KOPT-K1 (cell line): ENCODE measurements around the gene ZNF474.

ENCODE experiments used
- H3K27ac ChIP-seq: fragments of 200-600 bp; sonication (generic); 2 replicates; pipeline ENCODE4 v1.5.1; 2016; ENCODE audit warnings: antibody characterized with exemption, mild to moderate bottlenecking, low read depth, low read length; ENCODE audit not compliant: poor library complexity, severe bottlenecking
- H3K36me3 ChIP-seq: fragments of 200-600 bp; sonication (generic); 2 replicates; pipeline ENCODE4 v1.5.1; 2017; ENCODE audit warnings: antibody characterized with exemption, mild to moderate bottlenecking, low read length, moderate library complexity; ENCODE audit not compliant: insufficient read depth
- H3K9me3 ChIP-seq: fragments of 200-600 bp; sonication (generic); 2 replicates; pipeline ENCODE4 v1.5.1; 2017; ENCODE audit warnings: antibody characterized with exemption, low read length, mild to moderate bottlenecking; ENCODE audit not compliant: insufficient read depth, poor library complexity, severe bottlenecking

Gene ZNF474

DNA sequence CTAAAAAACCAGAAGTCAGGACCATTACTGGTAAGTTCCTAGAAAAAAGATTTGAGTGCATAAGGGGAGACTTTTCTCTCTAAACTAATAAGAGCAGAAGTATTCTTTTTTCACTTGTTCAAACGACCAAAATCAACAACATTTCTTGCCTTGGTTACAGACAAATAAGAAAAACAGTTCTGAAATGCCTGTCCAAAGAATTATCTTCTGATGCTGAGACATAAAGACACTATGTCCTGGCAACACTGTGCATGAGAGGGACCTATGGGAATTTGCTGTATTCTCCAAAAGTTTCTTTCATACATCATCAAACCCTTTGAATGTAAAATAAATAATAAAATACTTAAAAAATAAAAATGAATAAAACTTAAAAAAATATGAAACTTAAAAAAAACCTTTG lies 50.4 kb downstream of the ZNF474 start:
- Histone ChIP-seq H3K27ac (no peak overlapping the region), H3K36me3 (no peaks in the 10 kb centered on the region), H3K9me3 (no peaks in the 10 kb centered on the region)

DNA sequence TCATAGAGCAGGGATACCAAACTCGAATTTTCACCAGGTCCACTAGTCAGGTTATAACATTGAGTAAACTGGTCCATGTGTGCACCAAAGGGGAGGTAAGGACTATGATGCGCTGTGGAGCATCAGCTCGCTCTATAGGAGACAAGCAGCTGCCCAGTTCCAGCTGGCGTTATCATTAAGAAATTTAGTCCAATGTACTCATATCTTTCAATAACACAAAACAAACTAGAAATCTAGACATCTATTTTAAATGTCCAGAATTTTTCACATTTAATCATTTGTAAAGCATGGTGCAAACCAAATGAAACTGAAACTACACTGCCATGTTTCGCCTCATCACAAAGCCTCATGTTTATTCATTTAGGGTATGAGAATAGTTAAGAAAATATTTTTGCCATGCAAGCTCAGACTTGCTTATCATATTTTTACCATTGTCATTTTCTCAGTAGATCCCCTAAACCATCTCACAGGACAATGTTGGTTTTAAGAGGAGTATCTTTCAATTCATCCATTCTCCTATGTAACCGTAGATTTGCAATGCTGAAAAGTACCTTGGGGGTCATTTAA lies 50.9 kb downstream of the ZNF474 start:
- H3K36me3 ChIP-seq = no peaks in the 10 kb centered on the region
- H3K9me3 ChIP-seq = no peaks in the 10 kb centered on the region
- H3K27ac ChIP-seq = no peak overlapping the region

DNA sequence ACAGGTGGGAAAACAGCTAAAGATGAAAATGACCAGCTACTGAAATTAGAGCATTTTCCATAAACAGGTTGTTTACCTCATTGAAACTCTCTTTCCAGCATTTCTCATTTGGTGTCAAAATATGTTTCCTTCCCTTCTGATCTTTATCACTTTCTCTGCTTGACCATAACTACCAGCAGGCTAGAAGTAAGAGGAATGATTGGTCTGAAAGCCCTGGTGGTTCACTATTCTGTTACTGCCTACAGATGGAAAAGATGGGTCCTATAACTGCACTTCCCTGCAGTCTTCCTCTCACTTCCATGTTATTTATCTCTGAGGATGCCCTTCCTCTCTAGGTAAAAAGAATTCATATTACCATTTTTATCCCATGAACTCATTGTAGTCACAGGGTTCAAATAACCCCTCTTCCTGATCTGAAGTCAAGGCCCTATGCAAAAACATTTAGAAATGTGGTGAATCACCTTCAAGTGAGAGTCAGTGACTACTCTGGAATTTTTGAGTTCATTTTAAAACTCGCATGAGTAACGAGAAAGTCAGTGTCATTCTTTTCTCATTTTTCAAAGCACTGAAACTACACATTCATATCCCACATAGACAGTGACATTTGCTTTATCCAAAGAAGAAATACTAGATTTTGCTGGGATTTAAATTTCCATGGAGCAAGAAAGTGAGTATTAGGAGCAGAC lies 51.7 kb downstream of the ZNF474 start:
- Histone ChIP-seq H3K27ac (no peak overlapping the region), H3K36me3 (no peaks in the 10 kb centered on the region), H3K9me3 (no peaks in the 10 kb centered on the region)

DNA sequence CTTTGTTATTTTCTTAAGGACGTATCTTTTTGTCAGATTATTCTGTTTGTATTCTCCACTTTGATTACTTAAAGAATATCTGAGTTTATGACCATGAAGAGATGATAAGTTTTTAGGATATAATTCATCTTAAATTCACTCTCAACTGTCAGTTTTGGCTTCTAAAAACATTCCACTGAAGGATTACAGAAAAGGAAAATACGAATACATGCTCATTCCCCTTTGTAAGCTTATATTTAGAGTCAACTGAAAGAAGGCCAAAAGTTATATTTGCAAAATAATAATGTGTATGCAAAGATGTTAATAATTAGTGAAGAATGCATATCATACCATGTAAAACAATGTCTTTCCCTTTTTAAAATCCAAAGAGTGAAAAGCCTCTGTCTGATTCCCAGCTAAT lies 52.5 kb downstream of the ZNF474 start:
- H3K27ac ChIP-seq = no peak overlapping the region
- no peaks in the 10 kb centered on the region for H3K9me3 ChIP-seq
- no peaks in the 10 kb centered on the region for H3K36me3 ChIP-seq

DNA sequence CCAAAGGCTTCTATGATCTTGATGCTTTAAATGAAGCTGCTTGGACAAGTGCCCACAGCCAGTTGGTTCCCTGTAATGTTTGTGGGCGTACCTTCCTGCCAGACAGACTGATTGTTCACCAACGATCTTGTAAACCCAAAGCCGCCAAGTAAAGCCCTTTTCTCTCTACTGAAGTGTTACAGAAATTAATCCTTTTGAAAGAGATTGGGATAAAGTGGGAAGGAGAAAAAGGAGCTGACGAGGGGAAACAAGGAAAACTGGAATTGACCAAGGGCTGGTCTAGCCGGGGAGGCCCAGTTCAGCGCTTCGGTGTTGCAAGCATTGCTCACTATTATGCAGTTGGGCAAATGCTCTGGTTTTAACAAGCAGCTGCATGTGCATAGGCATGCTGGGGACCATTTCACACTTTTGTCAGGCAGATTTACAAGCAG lies 53.2 kb downstream of the ZNF474 start:
- H3K36me3 ChIP-seq = no peaks in the 10 kb centered on the region

DNA sequence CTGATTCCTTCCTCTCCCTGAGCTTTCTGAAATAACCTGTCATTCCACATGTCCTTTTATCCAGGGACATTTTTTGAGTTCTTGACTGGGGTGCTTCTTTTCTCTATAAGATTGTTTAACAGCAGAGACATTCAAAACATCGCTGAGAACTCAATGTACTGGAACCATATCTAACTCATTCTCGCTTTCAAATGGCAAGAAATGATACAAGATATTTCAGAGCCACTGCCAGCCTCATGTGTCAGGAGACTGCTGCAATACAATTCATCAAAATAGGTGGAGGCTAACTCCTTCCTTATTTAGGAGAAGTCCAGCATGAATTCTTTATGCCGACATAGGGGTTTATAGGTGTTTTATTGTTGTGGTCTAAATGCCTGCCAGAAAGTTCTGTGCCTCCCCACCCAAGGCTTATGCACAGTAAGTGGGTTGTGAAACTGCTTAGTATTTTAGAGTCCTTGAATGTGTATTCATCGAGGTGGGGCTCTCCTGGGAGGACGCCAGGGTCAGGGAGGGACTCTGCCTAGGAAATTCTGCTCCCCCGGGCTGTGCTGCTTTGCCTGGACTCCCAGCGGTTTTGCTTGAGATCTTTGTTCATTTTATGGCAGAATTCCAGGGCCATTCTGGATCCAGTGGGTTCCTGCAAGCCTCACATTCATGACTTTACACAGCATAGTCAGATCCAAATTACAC lies 53.9 kb downstream of the ZNF474 start:
- no peak overlapping the region for H3K27ac ChIP-seq

More for the DNA sequence above, 53.2 kb downstream of the ZNF474 start:
- no peaks in the 10 kb centered on the region for H3K9me3 ChIP-seq
- no peak overlapping the region for H3K27ac ChIP-seq

DNA sequence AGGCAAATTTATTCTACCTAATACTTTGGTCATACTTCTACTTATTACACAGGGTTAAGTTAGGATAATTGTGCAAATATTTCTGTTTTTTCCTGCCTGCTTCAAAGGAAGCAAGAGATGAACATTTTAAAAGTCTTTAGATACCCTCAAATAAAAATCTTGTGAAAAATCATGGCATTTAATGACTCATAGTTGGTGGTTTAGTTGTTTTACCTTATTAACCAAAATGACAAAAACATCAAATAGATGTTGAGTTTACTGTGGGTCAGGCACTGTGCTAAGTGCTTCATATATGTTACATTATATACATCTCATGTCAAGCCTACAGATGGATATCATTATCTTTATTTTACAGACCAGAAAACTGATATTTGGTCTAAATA lies 54.4 kb downstream of the ZNF474 start:
- no peaks in the 10 kb centered on the region for H3K36me3 ChIP-seq
- H3K27ac ChIP-seq = no peak overlapping the region
- H3K9me3 ChIP-seq = no peaks in the 10 kb centered on the region

More for the DNA sequence above, 53.9 kb downstream of the ZNF474 start:
- no peaks in the 10 kb centered on the region for H3K9me3 ChIP-seq
- H3K36me3 ChIP-seq = no peaks in the 10 kb centered on the region

DNA sequence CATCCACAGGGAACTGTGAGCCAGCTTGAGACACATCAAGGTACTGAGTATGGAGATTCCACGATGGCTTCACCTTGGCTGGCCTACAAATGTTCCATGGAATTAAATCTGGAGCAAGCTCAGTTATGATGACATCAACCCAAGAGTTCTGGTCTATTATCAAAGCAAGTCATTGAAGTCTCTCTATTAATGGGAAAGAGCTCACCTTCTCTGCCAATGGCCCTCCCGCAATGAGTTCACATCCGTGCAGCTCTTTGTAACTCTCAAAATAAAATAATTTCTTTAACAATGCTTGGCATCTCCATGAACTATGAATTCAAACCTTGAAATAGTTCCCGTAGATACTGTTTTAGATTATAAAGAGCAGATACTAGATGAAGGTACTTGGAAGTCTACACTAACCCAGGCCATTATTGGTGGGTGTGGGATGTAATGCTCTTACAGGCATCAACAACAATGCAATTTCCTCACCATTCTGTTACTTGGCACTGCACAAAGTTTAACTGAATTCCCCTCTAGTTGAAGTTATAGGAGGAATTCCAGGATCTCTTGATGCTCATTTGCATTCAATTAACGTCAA lies 55.4 kb downstream of the ZNF474 start:
- no peaks in the 10 kb centered on the region for H3K36me3 ChIP-seq
- H3K27ac ChIP-seq = no peak overlapping the region
- no peaks in the 10 kb centered on the region for H3K9me3 ChIP-seq

DNA sequence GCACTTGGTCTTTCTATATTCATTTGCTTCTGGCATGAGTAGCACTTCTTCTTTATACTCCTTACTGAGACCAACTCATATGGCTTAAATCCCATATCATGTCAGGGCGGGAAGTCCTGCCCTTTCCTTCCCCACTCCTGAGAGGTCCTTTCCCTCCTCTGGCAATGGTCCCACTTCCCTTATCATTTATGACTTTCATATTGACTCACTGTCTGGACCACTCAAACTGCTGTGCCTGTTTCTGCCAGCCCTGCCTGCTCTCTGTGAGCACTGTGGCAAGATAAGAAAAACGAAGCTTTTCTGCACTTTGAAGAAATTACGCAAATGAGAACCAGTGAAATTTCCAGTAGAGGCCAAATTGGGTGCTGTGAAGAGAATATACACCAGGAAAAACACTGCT lies 58.1 kb downstream of the ZNF474 start:
- Histone ChIP-seq H3K36me3 (no peaks in the 10 kb centered on the region), H3K9me3 (no peaks in the 10 kb centered on the region), H3K27ac (no peak overlapping the region)

DNA sequence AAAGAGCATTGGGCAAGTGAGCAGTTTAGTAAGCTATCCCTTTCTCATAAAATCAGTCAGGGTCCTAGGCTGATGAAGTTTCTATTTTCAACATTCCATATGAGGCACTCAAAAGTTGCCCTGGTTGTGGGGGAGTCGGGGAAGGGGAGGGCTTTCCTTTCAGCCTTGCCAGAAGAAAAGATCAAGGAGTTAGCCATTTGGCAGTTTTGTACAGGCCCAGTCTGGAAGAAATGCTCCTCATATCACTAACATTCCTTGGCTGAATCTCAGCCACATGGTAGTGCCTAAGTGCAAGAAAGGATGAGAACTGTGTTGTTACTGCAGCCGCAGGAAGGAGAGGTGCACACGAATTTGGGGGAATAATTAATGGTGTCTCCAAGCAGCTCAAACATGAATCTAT lies 60.8 kb downstream of the ZNF474 start:
- Histone ChIP-seq H3K27ac (no peak overlapping the region), H3K9me3 (no peaks in the 10 kb centered on the region), H3K36me3 (no peaks in the 10 kb centered on the region)

DNA sequence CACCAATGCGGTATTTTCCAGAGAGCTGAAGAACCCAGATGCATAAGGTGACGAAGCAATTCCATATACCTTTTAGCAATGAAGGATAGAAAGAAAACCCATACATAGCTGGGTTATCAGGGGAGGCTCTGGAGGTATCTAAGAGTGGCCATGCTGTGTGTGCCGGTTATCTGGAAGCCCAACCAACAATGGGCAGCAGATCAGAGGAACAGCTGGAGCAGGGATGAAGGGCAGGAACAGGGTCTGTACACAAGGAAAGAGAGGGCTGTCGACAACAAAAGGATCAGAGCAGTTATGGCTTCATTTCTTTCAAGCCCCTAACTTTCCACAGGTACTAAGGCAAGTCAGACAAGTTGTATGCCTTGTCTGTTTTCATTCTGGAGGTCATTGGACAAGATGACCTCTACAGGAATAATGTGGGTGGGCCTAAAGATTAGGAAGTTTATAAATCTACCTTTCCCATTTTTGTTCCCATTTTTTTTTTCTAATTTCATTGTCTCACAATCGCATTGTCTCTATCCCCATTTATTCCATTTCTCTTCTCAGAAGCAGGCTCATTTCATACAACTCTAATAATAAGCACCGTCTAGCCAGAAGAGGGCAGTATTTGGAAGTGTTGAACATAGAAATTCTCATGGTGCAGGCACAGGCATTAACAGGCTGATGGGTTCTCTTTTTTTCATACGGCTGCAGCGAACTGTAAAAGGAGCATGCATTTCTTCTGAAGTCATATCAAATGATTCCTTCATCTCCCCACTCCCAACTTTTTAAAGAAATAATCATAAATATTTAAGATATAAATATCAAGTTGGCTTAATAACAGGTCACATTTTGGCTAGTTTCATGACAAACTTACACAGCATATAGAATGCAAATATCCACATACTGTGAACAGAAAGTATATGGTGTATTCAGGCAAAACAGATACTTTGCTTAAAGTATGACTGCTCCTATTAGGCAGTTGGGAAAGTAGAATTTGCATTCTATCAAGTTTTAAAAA lies 63.5 kb downstream of the ZNF474 start:
- H3K9me3 ChIP-seq = no peaks in the 10 kb centered on the region
- H3K36me3 ChIP-seq = no peaks in the 10 kb centered on the region
- H3K27ac ChIP-seq = no peak overlapping the region

DNA sequence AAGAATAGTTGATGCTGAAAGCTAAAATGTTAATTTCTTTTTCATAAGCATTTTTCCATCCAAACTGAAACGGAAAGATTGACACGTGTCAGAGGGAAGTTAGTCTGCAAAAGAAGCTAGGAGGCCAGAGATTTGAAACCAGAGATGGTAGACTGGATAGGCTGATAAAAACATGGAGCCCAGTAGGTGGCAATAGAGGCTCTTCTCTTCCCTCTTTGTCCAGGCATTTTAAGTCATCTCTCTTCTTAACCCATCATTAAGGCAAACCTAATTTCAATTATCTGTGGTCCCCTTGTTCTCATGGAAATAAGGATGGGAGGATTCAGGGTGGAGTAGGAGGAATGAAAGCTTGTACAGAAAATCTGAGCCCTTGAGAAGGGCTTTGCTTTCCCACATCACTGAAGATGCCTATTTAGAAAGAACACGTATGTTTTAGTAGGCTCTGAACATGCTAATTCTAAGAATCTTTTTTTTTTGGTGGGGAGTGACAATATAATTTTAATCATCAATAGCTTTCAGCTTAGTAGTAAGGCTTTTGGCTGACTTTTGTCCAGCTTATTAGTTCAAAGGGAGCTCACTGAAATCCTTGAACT lies 66.6 kb downstream of the ZNF474 start:
- Histone ChIP-seq H3K36me3 (no peaks in the 10 kb centered on the region), H3K27ac (no peak overlapping the region), H3K9me3 (no peaks in the 10 kb centered on the region)

DNA sequence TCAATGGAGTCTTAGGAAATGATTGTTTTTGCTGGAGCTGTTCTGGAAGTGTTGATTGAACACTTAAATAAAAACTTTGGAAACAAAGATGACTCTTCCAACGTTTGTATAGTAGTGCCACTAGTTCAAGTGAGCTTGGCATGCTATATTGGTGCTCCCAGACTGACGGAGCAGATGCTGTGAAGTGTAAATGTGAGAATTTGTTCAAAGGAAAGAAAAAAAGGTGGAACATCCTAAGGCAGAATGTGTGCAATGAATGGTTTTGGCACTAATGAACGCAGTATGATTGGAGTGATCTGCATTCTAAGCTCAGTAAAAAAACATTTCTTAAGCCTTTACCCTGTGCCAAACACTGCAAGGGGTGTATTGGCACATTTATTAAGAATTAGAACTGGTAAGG lies 69.8 kb downstream of the ZNF474 start:
- Histone ChIP-seq H3K36me3 (no peaks in the 10 kb centered on the region), H3K9me3 (no peaks in the 10 kb centered on the region), H3K27ac (no peak overlapping the region)

DNA sequence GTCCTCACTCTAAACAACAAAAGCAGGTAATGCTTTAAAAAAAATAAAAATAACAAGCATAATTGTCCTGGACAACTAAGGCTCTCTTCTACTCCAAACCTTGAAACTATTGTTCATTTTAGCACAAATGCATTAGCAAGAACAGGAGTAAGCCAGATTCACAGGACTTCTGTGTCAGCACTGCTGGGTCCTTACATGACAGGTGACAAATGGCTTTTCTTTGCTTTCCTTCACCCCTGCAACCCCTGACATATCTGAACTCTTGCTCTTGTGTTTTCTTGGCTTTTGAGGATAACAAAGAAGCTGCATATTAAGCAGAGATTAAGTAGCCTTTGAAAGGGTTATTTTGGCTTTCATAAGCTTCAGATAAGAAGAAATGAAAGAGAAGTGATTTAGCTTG lies 71.1 kb downstream of the ZNF474 start:
- Histone ChIP-seq H3K27ac (no peak overlapping the region), H3K36me3 (no peaks in the 10 kb centered on the region), H3K9me3 (no peaks in the 10 kb centered on the region)
